GM18526 (cell line): ENCODE results near the gene ZCCHC14.

ENCODE experiments used
- POLR2A ChIP-seq: IDR thresholded peaks from 3 replicates; pipeline ENCODE4 v1.6.1; 2011; ENCODE audit not compliant: insufficient read length; ENCODE audit errors: extremely low read depth

Gene ZCCHC14

GRCh38 chr16:87410530-87410929, 82.3 kb downstream of the ZCCHC14 start:
- no peak for TF ChIP-seq POLR2A

DNA sequence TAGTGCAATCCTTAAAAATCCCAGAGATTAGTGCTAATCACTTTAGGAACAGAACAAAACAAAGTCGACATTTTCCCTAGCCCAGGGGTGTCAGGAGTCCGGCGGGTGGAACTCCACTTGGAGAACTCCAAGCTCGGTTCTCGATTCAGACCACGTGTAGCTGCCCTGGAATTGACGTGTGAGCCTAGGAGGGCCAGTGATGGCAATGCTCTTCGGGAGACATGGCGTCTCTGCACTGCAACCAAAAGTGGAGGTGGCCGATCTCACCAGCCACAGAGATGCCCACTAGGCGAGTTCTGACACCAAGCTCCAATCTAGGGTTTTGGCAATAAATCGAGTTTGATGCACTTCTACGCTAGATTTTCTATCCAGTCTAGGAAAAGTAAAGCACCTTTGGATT, 83.0 kb downstream of the ZCCHC14 start:
- no peak for TF ChIP-seq POLR2A

- TF ChIP-seq POLR2A = no peak
These were observed 83.7 kb downstream of the ZCCHC14 start for GRCh38 chr16:87409153-87409552.

GRCh38 chr16:87407511-87408112, 85.2 kb downstream of the ZCCHC14 start:
- no peak for TF ChIP-seq POLR2A

DNA sequence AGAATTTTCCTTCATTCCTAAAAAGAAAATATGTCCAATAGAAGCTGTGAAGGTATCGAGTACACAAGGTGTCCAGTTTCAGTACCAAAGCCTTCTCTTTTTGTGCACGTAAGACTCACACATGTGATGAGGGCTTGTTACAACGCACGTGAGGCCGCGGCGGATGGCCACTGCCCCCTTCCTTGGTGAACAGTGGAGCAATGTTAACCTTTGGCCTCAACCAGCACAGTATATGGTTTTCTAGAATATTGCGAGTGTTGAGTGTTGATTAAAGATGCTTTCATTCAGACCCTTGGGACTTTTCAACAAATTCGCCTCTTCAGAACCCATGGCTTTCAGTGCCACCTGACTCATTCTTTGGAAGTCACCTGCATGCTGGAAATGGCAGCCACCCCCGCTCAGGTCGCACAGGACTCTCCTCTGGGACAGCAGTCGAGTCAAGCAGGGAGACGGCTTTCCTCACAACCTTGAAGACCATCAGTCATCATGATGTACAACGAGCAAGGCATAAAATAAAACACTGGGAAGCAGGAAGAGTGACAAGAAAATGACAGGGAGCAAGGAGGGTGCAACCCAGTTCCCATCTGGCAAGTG, 86.2 kb downstream of the ZCCHC14 start:
- no peak for TF ChIP-seq POLR2A

GRCh38 chr16:87404764-87405625, 87.8 kb downstream of the ZCCHC14 start:
- no peak for TF ChIP-seq POLR2A

DNA sequence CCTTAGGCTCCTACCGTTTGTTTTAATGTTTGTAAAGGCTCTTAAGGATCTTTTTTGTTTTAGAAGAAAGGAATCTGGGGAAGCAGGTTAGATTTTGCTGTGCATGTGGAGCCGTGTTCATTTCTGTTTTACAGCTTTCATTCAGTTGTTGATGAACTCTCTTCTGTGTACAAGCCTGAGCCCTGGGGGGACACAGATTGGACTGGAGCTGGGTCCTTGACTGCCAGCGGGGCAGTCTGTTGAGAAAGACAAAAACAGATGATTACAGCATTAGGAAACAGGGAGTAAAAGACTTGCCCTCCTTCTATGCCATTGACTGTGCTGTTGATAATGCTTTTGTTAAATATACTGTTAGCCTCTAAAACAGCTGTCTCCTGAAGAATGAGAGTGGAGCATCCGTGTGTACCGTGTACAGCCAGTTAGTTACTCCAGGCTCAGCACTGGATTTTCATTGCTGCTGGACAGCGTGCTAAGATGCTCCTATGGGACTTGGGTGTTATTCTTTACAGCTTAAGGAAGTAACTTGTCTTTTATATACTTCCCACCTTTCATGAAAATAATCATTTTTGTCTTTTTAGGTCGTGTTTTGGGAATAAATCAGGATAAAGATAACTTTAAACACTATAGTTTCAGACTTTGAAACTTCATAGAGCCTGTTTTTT, 97.5 kb downstream of the ZCCHC14 start:
- TF ChIP-seq POLR2A = no peak

DNA sequence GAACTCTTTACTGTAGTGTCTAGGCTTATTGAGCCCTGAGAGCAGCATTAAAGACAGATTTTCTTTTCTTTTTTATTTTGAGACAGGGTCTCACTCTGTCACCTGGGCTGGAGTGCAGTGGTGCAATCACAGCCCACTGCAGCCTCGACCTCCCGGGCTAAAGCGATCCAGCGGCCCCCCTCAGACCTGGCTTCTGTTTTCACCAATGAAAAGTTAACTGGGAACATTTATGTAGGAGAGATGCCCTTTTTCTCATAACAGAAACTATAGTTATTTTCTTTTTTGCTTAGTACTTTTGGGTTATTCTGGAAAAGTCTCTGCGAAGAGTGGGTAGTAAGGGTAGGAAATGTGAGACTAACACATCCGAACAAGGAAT, 99.2 kb downstream of the ZCCHC14 start:
- TF ChIP-seq POLR2A = no peak

GRCh38 chr16:87392821-87393679, 99.8 kb downstream of the ZCCHC14 start:
- no peak for TF ChIP-seq POLR2A

GRCh38 chr16:87391950-87392820, 100.6 kb downstream of the ZCCHC14 start, which contains the start of gene MAP1LC3B:
Gene MAP1LC3B, plus strand, starts transcription at chr16:87392336. Its CDS starts 92 bp downstream, at chr16:87392428.
- peak; percentile 84 for TF ChIP-seq POLR2A

GRCh38 chr16:87391324-87391949, 101.4 kb downstream of the ZCCHC14 start:
- no peak for TF ChIP-seq POLR2A

- no peak for TF ChIP-seq POLR2A
These were observed 102.0 kb downstream of the ZCCHC14 start for GRCh38 chr16:87390641-87391323.

DNA sequence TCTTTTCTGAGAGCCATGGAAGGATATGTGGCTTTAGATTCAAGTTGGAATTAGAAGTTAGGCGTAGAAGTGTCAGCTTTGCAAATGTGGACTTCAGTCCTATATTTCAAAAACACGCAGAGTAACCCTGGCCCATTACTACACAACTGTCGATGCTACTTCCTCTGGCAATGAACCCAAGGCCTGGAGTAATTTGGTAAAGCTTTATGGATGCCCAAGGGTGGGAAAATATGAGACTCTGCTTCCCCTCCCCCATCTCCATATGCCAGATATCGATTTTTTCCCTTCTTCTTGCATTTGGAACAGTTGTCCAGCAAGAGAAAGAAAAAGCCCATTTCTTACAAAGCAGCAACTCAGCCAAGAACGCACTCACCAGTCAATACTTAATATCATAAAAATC, 103.6 kb downstream of the ZCCHC14 start:
- TF ChIP-seq POLR2A = no peak
